ENCODE measurements around the gene SHB.
"Not testable (repeated sequence)": the region's sequence is repeated elsewhere in the genome, so short reads cannot be mapped to it uniquely, and the experiment has no call there.

SHB gene

GRCh38 chr9:37965676-37966345 is 103.2 kb downstream of the SHB start:
- DNase-seq: not testable (repeated sequence)

DNA sequence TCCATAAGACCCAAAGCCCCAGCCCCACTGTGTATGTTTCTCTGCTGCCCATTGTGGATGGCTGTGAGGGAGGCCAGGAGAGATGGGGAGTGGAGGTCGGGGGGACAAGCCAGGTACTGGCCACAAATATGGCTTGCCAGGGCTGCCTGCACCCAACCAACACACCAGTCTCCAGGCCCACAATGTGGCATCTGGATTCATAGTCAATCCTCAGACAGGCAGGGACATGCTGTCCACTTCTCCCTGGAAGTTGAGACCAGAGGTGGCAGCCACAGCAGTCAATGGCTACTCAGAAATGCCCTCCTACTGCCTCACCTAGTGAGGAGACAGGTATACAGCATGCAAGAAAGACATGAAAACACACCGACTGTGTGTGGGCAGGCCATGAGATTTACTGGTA is 103.9 kb downstream of the SHB start:
- no peak for DNase-seq

- DNase-seq: no peak
These were observed 104.3 kb downstream of the SHB start for GRCh38 chr9:37964740-37965081.

DNA sequence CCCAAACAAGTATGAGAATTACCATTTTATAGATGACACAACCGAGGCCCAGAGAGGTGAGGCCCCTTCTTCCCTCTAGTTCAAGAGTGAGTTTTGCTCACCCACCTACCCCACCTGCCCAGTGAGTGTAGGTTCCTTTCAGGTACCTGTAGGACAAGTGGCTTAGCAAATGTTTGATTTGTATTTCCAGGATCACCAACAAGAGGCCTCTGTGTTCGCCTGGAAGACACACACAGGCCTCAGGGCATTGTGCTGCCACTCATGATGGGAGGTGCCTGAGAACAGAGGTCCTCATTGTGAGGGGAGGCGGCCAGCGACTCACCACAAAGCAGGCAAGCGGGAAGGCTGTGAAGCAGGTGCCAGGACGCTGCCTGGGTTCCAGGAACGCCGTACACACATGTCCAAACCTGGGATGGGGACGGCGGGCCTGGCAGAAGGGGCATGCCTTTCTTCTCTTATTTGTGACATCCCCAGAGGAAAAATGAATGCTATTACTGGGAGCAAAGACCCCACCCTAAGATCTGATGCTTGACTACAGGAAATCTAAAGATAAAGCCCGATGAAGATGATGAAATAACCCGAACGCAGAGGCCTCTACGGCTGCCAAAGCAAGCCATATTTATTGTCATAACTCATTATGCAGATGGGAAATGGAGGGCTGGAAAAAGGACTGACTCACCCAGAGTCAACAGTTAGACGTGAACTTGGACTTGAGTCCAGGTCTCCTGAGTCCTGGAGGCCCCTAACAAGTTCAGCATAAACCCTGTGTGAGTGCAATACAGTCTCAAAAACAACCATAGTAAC is 104.9 kb downstream of the SHB start:
- peak; percentile 91 for DNase-seq

- no peak for DNase-seq
These were observed 107.7 kb downstream of the SHB start for GRCh38 chr9:37961351-37961750.

DNA sequence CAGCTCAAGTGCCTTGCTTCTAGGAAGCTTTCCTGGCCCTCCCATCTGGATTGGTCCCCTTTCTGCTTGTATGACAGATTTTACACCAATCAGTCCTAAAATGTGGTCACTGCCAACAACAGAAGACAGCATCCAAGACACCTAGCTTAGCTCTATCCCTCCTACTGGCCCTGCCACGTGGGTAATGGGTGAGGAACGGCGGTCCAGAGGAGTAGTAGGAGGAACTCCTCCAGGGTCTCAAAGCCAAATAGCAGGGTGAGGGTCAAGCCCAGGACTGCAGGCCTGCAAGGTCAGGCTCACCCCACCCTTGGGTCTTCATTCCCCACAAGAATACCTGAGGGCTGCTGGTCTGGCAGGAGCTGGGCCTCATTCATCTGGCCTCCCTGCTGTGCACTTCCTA is 108.4 kb downstream of the SHB start:
- no peak for DNase-seq

GRCh38 chr9:37959976-37960375 is 109.1 kb downstream of the SHB start:
- DNase-seq: no peak

GRCh38 chr9:37958154-37958553 is 110.9 kb downstream of the SHB start:
- no peak for DNase-seq

- DNase-seq: no peak
These were observed 111.4 kb downstream of the SHB start for GRCh38 chr9:37957664-37957953.

DNA sequence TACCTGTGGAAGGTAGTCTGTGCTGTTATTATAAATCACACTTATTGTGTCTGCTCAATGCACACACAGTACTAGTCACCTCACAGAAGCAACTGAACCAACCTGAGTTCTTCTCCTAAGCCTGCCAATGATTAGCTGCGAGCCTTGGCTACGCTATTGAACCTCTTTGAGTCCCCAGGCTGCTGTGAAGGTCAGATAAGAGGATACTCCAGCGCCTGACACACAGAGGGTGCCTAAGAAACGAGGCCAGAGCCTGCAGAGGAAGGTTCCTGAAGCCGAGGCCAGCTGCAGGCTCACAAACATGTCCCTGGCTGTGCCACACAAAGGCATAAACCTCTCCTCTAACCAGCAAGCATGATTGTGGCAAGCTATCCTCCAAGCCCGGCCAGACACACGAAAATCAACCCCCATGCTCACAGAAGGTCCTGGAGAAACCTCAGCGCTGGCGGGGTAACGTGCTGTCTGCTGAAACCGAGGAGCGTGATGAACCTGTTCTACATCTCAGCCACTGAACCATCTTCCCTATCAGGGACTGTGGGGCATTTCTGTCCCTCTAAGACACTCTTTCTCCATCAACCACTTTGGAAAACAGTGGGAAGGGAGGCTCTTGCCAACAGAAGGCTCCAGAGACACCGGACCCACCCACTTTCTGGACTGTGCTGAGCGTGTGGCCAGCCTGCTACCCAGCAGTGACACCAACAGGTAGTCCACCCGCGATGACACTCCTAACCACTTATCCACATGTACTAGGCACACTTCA is 111.9 kb downstream of the SHB start:
- no peak for DNase-seq

DNA sequence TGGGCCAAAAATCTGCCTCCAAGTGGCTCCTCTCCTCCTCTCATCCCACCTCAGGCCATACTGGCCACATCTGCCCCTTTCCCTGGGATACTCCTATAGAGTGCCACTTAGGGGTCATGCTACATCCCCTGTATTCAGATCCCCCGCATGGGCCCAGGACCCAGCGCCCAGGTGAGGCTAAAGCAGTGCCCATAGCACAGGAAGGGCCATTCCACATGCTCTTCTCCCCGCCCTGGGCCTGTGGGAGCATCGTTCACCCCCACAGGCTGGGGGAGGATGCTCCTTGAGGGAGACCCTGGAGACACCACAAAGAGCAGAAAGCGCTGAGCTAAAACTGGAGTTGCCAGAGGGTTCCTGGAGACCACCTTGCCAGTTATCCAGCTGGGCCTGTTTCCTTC is 112.6 kb downstream of the SHB start:
- no peak for DNase-seq

DNA sequence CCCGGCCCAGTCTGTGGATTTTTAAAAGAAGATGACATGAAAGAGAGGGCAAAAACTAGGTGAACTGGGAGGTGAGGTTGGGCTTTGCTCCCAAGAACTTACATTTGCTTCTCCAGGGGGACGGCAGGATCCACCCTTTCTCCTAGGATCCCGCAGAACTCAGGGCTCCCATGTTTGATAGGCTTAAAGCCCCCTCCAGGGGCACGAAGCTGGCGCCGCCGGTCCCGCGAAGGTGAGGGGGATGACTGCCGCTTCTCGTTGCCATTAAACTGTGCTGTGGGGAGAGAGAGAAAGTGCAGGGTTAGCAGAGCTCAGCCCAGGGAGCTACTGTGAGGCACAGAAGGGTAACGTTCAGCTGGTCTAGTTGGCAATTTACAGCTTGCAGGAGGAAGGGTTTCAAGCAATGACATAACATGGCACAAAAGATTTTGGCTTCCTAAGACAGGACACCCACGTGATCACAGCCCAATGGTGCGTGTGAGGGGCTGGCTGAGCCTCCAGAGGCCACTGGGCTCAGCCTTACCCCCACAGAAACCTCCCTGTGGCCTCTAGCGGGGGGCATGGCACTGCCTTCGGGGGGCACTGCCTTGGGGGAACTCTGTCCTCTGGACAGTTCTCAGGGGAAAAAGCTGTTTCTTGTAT is 113.1 kb downstream of the SHB start:
- DNase-seq: no peak

- DNase-seq: no peak
These were observed 114.4 kb downstream of the SHB start for GRCh38 chr9:37954581-37954981.

- no peak for DNase-seq
These were observed 115.1 kb downstream of the SHB start for GRCh38 chr9:37953775-37954437.

DNA sequence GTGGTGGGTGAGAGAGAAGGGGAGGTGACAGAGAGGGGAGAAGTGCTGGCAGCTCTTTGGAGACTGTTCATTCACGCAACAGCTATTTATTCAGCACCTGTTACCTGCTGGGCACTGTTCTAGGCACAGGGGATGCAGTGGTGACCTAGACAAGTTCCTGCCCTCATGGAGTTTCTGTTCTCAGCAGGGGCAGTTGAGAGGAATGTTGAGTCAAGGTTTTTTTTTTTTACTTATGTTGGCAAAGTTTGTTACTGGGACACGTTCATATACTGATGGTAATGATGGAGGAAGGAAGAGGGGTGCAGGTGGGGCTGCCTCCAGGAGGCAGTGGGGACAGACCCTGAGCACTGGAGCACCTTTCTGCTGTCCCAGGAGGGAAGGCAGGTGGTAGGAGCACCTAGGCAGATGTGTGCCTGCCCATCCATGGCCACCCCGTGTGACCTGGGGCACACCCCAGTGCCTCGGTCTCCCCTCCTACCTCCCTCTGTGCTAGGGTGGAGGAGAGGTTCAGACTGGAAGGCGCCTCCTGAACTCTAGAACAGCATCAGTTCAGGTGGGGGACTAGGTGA is 115.7 kb downstream of the SHB start:
- no peak for DNase-seq

DNA sequence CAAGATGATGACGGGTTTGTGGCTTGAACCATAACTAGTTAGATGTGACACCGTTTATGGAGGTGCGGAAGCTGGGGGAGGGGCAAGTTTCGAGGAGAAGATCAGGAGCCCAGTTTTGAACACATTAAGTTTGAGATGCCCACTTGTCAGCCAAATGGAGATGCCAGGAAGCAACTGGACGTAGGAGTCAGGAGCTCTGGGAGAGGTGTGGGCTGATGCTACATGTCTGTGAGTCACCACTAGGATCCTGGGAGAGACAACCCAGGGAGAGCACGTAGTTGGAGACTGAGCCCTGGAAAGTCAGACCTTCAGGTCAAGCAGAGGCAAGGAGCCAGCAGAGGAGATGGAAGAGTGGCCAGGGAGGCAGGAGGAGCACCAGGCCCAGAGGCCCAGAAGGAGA is 116.3 kb downstream of the SHB start:
- no peak for DNase-seq

DNA sequence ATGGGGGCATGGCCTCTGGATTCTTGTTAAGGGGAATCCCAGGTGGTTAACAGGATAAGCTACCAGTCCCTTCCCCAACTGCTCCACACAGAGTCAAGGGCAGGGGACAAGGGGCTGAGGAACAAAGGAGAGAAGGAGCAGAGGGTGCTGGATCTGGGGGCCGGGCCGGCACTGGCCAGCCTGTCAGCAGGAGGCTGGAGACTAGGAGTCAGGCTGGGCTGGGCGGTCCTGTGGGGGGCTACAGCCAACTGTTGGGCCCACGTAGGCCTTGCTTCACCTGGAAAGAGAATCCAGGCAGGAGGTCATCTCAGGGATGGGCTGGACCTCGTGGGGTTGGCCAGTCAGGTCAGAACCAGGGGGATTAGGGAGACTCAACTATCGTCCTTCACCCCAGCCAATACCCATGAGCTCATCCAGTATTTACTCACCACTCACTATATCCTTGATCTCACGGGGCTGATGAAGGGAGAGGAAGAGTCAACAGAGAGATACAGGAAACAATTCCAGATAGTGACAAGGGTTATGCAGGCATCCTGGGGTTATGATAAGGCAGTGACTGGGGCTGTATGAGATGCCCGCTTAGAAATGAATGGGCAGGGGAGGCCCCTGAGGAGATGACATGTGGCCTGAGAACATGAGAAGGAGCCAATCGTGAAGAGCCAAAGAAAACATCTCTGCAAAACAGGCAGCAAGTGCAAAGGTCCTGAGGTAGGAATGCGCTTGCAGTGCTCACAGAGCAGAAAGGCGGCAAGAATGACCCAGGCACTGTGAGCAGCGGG is 117.2 kb downstream of the SHB start:
- DNase-seq: no peak

- DNase-seq: no peak
These were observed 118.5 kb downstream of the SHB start for GRCh38 chr9:37950561-37950960.

GRCh38 chr9:37949576-37949975 is 119.5 kb downstream of the SHB start:
- DNase-seq: no peak

GRCh38 chr9:37948417-37948980 is 120.5 kb downstream of the SHB start:
- no peak for DNase-seq

DNA sequence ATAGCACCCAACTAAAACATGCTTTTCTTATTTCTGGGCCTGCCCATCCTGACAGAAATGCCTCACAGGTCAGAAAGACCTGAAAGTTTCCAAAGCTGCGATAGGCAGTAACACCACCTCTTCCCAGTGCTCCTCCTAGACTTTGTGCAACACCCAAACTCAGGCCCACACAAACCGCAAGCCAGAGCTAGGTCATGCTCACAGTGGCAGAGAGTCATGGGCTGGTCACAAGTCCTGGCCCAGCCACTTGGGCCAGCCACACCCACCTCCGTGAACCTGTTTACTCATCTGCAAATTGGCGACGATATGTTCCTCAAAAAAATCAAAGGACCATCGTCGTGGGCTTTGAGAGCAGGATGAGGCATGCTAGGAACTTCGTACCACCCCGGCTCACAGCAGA is 121.0 kb downstream of the SHB start:
- no peak for DNase-seq

DNA sequence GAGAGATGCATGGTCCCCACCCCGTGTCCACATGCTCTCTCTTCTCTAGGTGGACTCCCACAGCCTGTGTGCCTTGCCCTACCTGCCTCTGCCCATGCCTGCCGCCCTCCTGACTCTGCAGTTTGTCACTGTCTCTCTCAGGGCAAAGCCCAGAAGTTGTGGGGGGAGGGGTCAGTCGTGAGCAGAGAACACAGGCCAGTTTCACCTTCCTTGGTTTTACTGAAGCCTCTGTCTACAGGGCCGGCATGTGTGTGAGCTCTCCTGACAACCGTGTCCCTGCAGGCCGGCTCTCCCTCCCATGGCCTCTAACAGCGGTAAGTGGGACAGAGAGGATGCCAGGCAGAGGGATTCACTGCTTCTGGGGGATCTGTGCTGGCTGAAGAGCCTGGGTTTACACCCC is 121.6 kb downstream of the SHB start:
- no peak for DNase-seq

Measured in NCI-H1048 (cell line).